Measurements from ENCODE around the gene UVRAG.

The UVRAG gene

DNA sequence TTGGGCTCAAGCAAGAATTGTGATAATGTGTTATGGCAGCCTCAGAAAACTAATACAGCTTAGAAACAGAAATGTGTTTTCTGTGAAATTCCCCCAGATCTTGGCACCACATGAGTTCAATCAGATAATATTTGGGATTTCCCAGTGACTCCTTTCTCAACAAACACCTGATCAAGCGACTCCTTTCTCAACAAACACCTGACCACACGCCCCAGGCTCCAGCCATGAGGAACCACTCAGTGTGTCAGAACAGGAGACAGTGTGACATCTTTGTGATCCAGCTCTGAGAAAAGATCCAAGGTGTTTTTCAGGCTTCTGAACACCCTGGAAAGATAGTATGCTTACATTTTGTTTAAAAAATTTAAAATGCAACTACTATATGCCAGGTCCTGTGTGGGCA lies 1.9 kb upstream of the UVRAG start:
- Histone ChIP-seq H3K4me3 (replicated peaks; ENCODE audit: insufficient read depth, low read length) (no peak overlapping the region), H3K27ac (replicated peaks) (no peak overlapping the region)

DNA sequence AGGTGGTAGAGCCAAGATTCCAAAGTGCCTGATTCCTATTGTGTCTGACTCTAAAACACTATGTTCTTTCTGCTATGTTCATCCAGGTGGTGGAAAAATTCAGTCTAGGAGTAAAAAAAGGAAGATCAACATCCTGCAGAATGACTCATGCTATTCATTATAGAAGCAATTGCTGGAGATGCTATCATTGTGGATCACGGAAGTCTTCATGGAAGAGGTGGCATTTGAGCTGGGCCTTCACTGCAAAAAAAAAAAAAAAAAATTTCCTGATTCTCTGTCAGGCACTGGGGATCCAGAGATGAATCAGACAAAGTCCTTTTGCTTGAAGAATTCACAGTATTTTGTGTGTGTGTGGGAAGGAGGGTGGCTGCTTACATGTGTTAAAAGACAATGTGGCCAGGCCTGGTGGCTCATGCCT lies 1.4 kb upstream of the UVRAG start:
- Histone ChIP-seq H3K27ac (replicated peaks) (no peak overlapping the region; the same call in 1 of the 2 replicates), H3K4me3 (replicated peaks; ENCODE audit: insufficient read depth, low read length) (no peak overlapping the region), H3K27me3 (ENCODE audit: insufficient read depth, poor library complexity, severe bottlenecking) (no peaks in the 10 kb centered on the region)
- TF ChIP-seq, protein P1, sequence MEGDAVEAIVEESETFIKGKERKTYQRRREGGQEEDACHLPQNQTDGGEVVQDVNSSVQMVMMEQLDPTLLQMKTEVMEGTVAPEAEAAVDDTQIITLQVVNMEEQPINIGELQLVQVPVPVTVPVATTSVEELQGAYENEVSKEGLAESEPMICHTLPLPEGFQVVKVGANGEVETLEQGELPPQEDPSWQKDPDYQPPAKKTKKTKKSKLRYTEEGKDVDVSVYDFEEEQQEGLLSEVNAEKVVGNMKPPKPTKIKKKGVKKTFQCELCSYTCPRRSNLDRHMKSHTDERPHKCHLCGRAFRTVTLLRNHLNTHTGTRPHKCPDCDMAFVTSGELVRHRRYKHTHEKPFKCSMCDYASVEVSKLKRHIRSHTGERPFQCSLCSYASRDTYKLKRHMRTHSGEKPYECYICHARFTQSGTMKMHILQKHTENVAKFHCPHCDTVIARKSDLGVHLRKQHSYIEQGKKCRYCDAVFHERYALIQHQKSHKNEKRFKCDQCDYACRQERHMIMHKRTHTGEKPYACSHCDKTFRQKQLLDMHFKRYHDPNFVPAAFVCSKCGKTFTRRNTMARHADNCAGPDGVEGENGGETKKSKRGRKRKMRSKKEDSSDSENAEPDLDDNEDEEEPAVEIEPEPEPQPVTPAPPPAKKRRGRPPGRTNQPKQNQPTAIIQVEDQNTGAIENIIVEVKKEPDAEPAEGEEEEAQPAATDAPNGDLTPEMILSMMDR (IDR thresholded peaks at IDR 0.05; ENCODE audit: insufficient read depth, low read length), result no peak
- TF ChIP-seq SPI1 (IDR thresholded peaks at IDR 0.05; ENCODE audit: borderline replicate concordance, low read depth), result no peak
- TF ChIP-seq, protein P2, sequence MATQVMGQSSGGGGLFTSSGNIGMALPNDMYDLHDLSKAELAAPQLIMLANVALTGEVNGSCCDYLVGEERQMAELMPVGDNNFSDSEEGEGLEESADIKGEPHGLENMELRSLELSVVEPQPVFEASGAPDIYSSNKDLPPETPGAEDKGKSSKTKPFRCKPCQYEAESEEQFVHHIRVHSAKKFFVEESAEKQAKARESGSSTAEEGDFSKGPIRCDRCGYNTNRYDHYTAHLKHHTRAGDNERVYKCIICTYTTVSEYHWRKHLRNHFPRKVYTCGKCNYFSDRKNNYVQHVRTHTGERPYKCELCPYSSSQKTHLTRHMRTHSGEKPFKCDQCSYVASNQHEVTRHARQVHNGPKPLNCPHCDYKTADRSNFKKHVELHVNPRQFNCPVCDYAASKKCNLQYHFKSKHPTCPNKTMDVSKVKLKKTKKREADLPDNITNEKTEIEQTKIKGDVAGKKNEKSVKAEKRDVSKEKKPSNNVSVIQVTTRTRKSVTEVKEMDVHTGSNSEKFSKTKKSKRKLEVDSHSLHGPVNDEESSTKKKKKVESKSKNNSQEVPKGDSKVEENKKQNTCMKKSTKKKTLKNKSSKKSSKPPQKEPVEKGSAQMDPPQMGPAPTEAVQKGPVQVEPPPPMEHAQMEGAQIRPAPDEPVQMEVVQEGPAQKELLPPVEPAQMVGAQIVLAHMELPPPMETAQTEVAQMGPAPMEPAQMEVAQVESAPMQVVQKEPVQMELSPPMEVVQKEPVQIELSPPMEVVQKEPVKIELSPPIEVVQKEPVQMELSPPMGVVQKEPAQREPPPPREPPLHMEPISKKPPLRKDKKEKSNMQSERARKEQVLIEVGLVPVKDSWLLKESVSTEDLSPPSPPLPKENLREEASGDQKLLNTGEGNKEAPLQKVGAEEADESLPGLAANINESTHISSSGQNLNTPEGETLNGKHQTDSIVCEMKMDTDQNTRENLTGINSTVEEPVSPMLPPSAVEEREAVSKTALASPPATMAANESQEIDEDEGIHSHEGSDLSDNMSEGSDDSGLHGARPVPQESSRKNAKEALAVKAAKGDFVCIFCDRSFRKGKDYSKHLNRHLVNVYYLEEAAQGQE (IDR thresholded peaks at IDR 0.05; ENCODE audit: insufficient replicate concordance, low read depth), result no peak
- TF ChIP-seq GABPA (IDR thresholded peaks at IDR 0.05; ENCODE audit: low read depth), result no peak
- no peak for TF ChIP-seq POLR2AphosphoS5 (IDR thresholded peaks at IDR 0.05; ENCODE audit: low read depth)
- no peak for DNase-seq (ENCODE audit: low read depth in 1 of 2, low spot score in 1 of 2)

More for the DNA sequence above, 1.9 kb upstream of the UVRAG start:
- H3K27me3 ChIP-seq (ENCODE audit: insufficient read depth, poor library complexity, severe bottlenecking), result no peaks in the 10 kb centered on the region
- no peak for DNase-seq (ENCODE audit: low read depth in 1 of 2, low spot score in 1 of 2)
- TF ChIP-seq, protein P1 (IDR thresholded peaks at IDR 0.05; ENCODE audit: insufficient read depth, low read length), result no peak
- TF ChIP-seq SPI1 (IDR thresholded peaks at IDR 0.05; ENCODE audit: borderline replicate concordance, low read depth), result no peak
- TF ChIP-seq GABPA (IDR thresholded peaks at IDR 0.05; ENCODE audit: low read depth), result no peak

DNA sequence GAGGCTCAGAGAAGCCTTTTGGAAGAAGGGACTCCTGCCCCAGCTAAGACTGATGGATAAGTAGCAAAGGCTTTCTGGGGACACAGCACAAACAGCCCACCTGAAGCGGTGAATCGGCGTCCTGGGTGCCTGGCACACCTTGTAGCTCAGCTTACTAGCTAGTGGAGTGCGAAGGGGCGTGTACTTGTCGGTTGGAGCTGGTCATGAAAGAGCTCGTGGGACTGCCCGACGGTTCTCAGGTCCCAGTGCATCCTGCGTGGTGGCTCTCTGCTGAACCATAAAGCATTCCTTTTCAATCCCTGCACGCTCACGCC lies 690 bp upstream of the UVRAG start:
- TF ChIP-seq SPI1 (IDR thresholded peaks at IDR 0.05; ENCODE audit: borderline replicate concordance, low read depth) (no peak), GABPA (IDR thresholded peaks at IDR 0.05; ENCODE audit: low read depth) (no peak), POLR2AphosphoS5 (IDR thresholded peaks at IDR 0.05; ENCODE audit: low read depth) (no peak)
- TF ChIP-seq, protein P2 (IDR thresholded peaks at IDR 0.05; ENCODE audit: insufficient replicate concordance, low read depth), result no peak
- H3K4me3 ChIP-seq (replicated peaks; ENCODE audit: insufficient read depth, low read length), result peak overlapping the region; percentile 88
- no peak for DNase-seq (ENCODE audit: low read depth in 1 of 2, low spot score in 1 of 2)
- peak overlapping the region; percentile 83 for H3K27ac ChIP-seq (replicated peaks)
- H3K27me3 ChIP-seq (ENCODE audit: insufficient read depth, poor library complexity, severe bottlenecking), result no peaks in the 10 kb centered on the region

DNA sequence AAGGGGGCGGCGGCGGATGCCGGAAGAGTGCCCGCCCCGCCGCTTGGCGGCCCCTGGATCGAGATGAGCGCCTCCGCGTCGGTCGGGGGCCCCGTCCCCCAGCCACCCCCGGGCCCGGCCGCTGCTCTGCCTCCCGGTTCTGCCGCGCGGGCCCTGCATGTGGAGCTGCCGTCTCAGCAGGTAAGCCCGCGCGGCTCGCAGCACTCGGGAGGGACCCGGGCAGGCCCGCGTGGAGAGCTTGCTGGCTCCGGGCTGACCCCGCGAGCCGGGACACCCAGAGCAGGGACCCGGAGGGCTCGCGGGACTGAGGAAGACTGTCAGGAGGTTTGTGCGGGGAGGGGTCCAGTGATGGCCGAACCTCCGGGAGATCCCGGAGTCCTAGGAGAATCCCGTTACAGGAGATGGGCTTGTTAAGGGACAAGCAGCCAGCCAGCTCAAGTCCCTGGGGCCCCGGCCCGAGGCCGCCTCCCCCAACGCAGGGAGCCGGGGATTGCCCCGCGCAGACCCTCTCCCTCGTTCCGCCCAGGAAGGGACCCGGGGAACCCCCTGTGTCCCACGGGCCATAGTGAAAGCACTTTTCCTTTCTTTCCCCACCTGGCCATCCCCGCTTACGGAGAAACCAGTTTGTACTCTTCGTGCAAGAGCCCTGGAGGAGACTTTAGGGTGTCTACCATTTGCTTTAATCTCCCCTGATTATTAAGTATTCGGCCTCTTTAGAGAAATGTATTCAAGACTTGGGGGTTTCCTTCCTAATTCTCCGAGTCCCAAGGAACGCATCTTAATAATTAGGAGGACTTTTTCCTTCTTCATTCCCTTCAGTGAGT lies 547 bp downstream of the UVRAG start:
- no peaks in the 10 kb centered on the region for H3K27me3 ChIP-seq (ENCODE audit: insufficient read depth, poor library complexity, severe bottlenecking)
- peak overlapping the region; percentile 88 for H3K4me3 ChIP-seq (replicated peaks; ENCODE audit: insufficient read depth, low read length)
- TF ChIP-seq, protein P2 (IDR thresholded peaks at IDR 0.05; ENCODE audit: insufficient replicate concordance, low read depth), result no peak
- no peak; the same call in 1 of the 2 replicates for TF ChIP-seq POLR2AphosphoS5 (IDR thresholded peaks at IDR 0.05; ENCODE audit: low read depth)
- TF ChIP-seq, protein P1 (IDR thresholded peaks at IDR 0.05; ENCODE audit: insufficient read depth, low read length), result no peak
- no peak for TF ChIP-seq GABPA (IDR thresholded peaks at IDR 0.05; ENCODE audit: low read depth)
- TF ChIP-seq SPI1 (IDR thresholded peaks at IDR 0.05; ENCODE audit: borderline replicate concordance, low read depth), result no peak
- peak overlapping the region; percentile 83 for H3K27ac ChIP-seq (replicated peaks)
- peak in 1 of 2 experiments; percentile 24 for DNase-seq (ENCODE audit: low read depth in 1 of 2, low spot score in 1 of 2)

Measured in HL-60 (cell line).